HG03432 (cell line): ENCODE measurements around the gene SF3B2.

Experiments used
- ATAC-seq: cut with Tn5 transposase; IDR thresholded peaks from one replicate; pipeline ENCODE4 v1.9.1; 2021; ENCODE audit warnings: mild to moderate bottlenecking, moderate library complexity; ENCODE audit not compliant: unreplicated experiment

Gene SF3B2

GRCh38 chr11:66048547-66049323, 3.4 kb upstream of the SF3B2 start, which contains the start of gene GAL3ST3:
TSS of gene GAL3ST3 (minus strand) at chr11:66049161. CDS start at chr11:66045415, 3,746 bp downstream.
- ATAC-seq, result no peak

GRCh38 chr11:66050581-66051231, 1.5 kb upstream of the SF3B2 start:
- no peak for ATAC-seq

GRCh38 chr11:66051371-66051765, 796 bp upstream of the SF3B2 start:
- ATAC-seq, result no peak

DNA sequence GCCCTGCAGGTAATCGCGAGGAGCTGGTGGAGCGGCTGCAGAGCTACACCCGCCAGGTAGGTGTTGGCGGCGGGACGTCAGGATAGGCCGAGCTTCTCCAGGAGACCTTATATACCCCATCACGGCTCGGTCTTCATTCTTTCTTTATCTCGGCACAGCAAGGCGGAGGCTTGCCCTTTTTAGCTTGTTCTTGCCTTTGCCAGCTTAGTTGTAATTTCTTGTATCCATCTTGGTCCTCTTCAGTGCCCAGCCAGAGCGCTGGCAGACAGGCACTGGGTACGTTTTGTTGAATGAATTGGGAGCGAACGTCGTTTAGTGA, 459 bp downstream of the SF3B2 start:
- ATAC-seq, result no peak

DNA sequence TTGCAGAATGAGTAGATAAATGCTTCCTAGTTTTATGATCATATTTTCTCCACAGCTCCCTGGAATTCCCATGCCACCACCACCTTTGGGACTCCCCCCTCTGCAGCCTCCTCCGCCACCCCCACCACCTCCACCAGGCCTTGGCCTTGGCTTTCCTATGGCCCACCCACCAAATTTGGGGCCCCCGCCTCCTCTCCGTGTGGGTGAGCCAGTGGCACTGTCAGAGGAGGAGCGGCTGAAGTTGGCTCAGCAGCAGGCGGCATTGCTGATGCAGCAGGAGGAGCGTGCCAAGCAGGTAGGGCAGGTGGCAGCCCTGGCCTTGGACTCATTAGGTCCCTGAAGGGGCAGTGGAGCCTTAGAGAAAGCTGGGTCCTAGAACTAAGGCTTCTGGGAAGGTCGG, 2.9 kb downstream of the SF3B2 start:
- no peak for ATAC-seq

GRCh38 chr11:66056501-66056900, 4.3 kb downstream of the SF3B2 start:
- ATAC-seq, result no peak

DNA sequence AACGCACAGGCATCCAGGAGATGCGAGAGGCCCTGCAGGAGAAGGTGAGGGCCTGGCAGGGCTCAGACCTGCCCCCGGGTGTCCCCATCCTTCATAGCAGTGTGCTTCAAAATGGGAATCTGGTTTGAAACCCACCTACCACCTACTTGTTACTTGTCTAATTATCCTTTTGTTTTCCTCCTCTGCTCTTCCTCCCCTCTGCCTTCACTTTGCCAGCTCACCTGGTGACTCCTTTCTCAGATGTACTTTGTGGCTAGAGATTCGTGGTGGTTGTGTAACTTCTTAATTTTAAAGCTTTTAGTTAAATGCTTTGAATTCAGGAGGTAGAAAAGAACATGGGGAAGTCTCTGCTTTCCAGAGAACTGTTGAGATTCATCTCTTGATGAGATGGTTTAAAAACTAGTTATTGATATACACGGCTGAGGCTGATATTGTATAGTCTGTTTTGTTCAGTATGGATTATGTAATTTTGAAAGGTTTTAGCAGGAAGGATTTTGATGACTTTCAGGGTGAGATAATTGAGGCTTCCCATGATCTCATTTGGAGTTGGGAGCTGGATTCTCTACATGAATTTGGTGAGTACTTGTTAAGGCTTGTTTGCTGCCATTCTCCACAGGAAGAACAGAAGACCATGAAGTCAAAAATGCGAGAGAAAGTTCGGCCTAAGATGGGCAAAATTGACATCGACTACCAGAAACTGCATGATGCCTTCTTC, 8.0 kb downstream of the SF3B2 start:
- ATAC-seq, result no peak

- no peak for ATAC-seq
These were observed 9.1 kb downstream of the SF3B2 start for GRCh38 chr11:66061268-66061667.

DNA sequence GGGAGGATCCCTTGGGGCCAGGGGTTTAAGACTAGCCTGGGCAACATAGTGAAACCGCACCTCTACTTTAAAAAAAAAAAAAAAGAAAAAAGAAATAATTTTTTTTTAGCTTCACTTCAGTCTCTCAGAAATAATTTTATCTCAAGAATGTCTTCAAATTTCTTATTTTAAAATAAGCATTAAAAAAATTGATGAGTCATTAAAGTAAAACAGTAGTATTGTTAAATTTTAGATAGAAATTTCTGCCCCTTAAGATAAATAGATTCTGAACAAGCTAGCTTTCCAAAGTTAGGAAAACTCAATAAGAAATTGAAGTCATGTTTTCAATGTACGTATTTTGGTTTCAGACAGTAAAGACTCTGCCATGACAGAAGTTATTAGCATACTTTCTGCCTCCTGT, 10.2 kb downstream of the SF3B2 start:
- ATAC-seq, result no peak

DNA sequence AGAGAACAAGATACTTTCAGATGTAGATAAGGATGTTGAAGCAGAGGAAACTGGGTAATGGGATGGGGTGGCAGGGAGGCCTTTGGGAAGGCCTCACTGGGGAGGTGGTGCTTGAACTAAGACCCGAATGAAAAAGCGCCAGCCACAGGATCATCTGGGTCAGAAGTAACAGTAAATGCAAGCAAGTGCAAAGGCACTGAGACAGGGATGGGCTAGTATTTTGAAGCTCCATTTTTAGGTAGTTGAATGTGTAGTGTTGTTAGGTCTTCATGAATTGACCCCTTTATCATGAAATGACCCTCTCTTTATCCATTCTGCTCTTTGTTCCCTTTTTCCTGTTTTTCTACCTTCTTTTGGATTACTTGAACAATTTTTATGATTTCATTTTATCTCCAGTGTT, 11.7 kb downstream of the SF3B2 start:
- no peak for ATAC-seq

DNA sequence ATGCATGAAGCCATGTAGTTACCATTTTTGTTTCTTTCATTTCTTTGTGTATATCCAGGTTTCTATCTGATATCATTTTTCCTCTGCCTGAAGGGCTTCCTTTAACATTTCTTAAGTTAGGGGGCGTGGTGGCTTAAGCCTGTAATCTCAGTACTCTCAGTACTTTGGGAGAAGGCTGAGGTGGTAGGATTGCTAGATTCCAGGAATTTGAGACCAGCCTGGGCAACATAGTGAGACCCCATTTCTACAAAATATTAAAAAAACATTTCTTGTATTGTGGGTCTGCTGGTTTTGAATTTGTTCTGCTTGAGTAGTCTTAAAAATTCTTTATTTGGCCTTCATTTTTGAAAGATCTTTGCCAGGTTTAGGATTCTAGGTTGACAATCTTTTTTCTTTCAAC, 12.4 kb downstream of the SF3B2 start:
- ATAC-seq, result no peak

DNA sequence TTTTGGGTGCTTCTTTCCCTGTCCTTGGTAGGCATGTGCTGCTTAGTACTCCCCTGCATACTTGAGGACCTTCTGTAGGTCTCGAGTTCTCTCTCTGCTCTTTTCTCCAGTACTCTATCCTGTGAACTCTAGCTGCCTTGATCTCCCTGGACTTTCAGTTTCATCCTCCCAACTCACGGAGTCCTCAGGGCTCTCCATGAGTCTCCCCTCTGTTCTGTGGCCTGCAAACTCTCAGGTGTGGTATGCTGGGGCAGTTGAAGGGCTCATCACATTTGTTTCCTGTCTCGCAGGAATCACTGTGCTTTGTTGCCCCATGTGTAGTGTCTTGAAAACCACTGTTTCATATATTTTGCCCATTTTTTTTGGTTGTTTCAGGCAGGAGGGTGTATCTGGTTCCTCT, 14.6 kb downstream of the SF3B2 start:
- ATAC-seq, result no peak

- ATAC-seq, result no peak
These were observed 15.5 kb downstream of the SF3B2 start for GRCh38 chr11:66067640-66068039.

GRCh38 chr11:66068154-66068821, 16.1 kb downstream of the SF3B2 start:
- no peak for ATAC-seq

- ATAC-seq, result peak; percentile 1
These were observed 17.0 kb downstream of the SF3B2 start for GRCh38 chr11:66068923-66069714.

DNA sequence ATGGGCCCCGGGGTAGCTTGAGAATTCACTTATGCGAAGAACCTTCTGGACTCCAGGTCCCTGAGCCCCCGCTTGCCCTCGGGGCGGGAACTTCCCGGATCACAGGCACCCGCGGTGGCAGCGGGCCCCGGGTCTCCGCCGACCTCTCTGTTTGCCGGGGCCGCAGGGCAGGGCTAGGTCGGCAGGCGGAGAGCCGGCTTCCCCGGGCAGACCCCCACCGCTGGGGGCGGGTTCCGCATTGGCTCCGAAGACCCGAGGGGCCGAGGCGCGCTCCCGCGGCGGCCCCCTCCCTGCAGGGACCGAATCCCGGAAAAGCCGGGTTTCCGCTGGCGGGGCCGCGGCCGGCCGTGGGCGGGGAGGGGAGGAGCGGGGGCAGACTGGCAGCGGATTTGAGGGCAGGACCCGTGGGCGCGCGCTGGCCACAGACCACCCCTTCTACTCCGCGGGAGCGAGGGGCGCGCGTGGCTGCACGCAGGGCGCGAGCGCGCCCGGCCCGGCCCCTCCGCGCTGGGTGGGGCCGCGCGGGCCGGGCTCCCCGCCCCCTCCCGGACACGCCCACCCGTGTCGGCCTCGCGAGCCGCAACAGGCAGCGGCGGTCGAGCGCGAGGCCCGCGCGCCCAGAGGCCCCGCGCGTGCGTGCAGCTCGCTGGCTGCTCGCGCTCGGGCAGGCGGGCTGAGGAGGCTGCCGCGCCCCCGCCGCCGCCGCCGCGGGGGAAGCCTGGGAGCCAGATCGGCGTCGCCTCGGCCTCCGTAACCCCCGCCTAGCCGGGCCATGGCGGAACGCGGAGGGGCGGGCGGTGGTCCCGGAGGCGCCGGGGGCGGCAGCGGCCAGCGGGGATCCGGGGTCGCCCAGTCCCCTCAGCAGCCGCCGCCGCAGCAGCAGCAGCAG, 17.8 kb downstream of the SF3B2 start, which contains the start of gene PACS1:
Gene PACS1 (plus strand): TSS at position 558 of the 889 bp plus-strand sequence. CDS start 215 bp downstream, at position 773.
- ATAC-seq, result peak; percentile 51

- peak; percentile 22 for ATAC-seq
These were observed 18.6 kb downstream of the SF3B2 start for GRCh38 chr11:66070604-66071380.

DNA sequence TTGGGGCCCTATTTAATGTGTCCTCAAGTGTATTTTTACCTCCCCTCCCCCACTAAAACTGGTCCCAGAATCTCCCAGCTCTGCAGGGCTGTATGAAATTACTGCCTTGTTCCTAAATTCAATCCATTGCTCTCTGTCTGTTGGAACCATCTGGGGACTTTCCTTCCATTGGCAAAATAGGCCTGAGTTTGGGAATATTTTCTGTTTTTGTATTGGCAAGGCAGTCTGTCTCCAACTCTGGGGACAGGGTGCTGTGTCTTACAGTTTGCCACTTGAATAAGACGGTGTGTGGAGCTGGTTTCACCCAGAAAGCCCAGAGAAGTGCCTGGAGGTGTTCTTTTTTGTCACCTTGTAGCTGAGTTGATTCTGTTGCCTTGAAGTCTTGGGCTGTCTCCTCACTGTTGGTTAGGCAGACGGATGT, 19.2 kb downstream of the SF3B2 start:
- ATAC-seq, result no peak

DNA sequence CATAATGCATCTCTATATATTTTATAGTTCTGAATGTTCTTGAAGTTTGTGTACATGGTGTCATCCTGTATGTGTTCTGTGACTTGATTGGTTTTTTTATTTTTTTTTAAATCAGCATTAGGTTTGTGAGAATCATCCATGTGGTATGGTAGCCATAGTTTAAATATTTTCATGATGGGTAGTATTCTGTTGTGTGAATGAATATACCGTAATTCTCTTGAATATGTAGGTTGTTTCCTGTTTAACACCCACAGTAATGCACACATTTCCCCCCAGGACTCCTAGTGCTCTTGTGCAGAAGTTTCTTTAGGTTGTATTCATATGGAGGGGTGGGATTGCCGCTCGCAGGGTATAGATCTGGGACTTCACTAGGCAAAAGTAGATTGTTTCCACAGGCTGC, 19.9 kb downstream of the SF3B2 start:
- no peak for ATAC-seq
